H1 (cell line): ENCODE results near the gene GLT8D2. TPM values are rescaled to one million over a fixed set of nuclear protein-coding genes. Genes with fewer than 3 reads are reported as not detected.

ENCODE experiments used
- CTCF ChIA-PET: fragments of 300-600 bp; sonication (Branson Sonifier 250); formaldehyde crosslinking; loops from one replicate; lab custom pipeline; 2021; ENCODE audit not compliant: partially characterized antibody; lab: Charles Lee
- POLR2A ChIA-PET: fragments of 300-600 bp; sonication (Branson Sonifier 250); formaldehyde crosslinking; loops from one replicate; lab custom pipeline; 2021; ENCODE audit warnings: inconsistent platforms; ENCODE audit not compliant: partially characterized antibody; lab: Charles Lee
- DNase-seq, 2 experiments: peaks; one replicate each; pipeline versions ENCODE4 v3.0.0 to v3.0.0-alpha.2; 2010 to 2022; ENCODE audit warnings: low spot score in 2 of 2, low read depth in 1 of 2, mixed read lengths in 1 of 2
- FAIRE-seq: peaks from 2 replicates; lab custom pipeline; 2011; peaks lifted over from hg19 to GRCh38; lab: Jason Lieb, UNC
- H2AFZ ChIP-seq: 2 replicates; pipeline ENCODE4 v1.8.1; 2012; ENCODE audit warnings: low read length, inconsistent platforms
- H2AK5ac ChIP-seq: 2 replicates; pipeline ENCODE4 v1.6.1; 2013; ENCODE audit warnings: low read depth, low read length
- H2BK120ac ChIP-seq: replicated peaks from 2 replicates; pipeline ENCODE3; 2013; ENCODE audit warnings: low read depth, low read length, inconsistent platforms
- H2BK12ac ChIP-seq: 2 replicates; pipeline ENCODE4 v1.6.1; 2013; ENCODE audit warnings: low read depth, low read length
- H2BK15ac ChIP-seq: 2 replicates; pipeline ENCODE4 v1.6.1; 2013; ENCODE audit warnings: low read length
- H2BK20ac ChIP-seq: 2 replicates; pipeline ENCODE4 v1.6.1; 2013; ENCODE audit warnings: low read length
- H2BK5ac ChIP-seq: 2 replicates; pipeline ENCODE4 v1.6.1; 2013; ENCODE audit warnings: low read depth, low read length
- H3K14ac ChIP-seq: 2 replicates; pipeline ENCODE4 v1.6.1; 2013; ENCODE audit warnings: inconsistent platforms; ENCODE audit not compliant: insufficient read length
- H3K18ac ChIP-seq: 2 replicates; pipeline ENCODE4 v1.6.1; 2013; ENCODE audit warnings: low read length; ENCODE audit errors: extremely low read depth
- H3K23ac ChIP-seq: 2 replicates; pipeline ENCODE4 v1.6.1; 2013; ENCODE audit warnings: inconsistent platforms; ENCODE audit not compliant: insufficient read length
- H3K23me2 ChIP-seq: 2 replicates; pipeline ENCODE4 v1.6.1; 2013; ENCODE audit warnings: low read depth, low read length
- H3K27ac ChIP-seq: 2 replicates; pipeline ENCODE4 v1.6.1; 2011; ENCODE audit warnings: low read depth, low read length, inconsistent platforms
- H3K27me3 ChIP-seq, 4 experiments: replicated peaks in 1 of 4; 1 replicate in 1 of 4; 2 replicates in 3 of 4; pipeline versions ENCODE4 v1.6.1 to v1.8.1; 2011 to 2013; ENCODE audit warnings: low read length in 3 of 4, mild to moderate bottlenecking in 3 of 4, inconsistent platforms in 2 of 4, mixed read lengths in 2 of 4, moderate library complexity in 1 of 4; ENCODE audit not compliant: control insufficient read depth in 3 of 4, insufficient read depth in 3 of 4; ENCODE audit errors: extremely low read depth in 1 of 4
- H3K36me3 ChIP-seq, 4 experiments: 2 replicates each; pipeline versions ENCODE4 v1.6.1 to v1.8.1; 2011 to 2013; ENCODE audit warnings: mild to moderate bottlenecking in 4 of 4, low read length in 3 of 4, moderate library complexity in 2 of 4, control low read depth in 1 of 4, inconsistent platforms in 1 of 4; ENCODE audit not compliant: insufficient read depth in 4 of 4, control insufficient read depth in 2 of 4
- H3K4ac ChIP-seq: replicated peaks from 2 replicates; pipeline ENCODE3; 2013; ENCODE audit warnings: low read length, low read depth, mixed read lengths, inconsistent platforms; ENCODE audit not compliant: insufficient read length
- H3K4me1 ChIP-seq, 4 experiments: replicated peaks in 1 of 4; 1 replicate in 1 of 4; 2 replicates in 3 of 4; pipeline versions ENCODE4 v1.6.1 to v1.8.1; 2011 to 2013; ENCODE audit warnings: low read length in 3 of 4, inconsistent platforms in 2 of 4, mixed read lengths in 1 of 4; ENCODE audit not compliant: insufficient read depth in 4 of 4, control insufficient read depth in 3 of 4
- H3K4me2 ChIP-seq, 2 experiments: 2 replicates each; pipeline versions ENCODE4 v1.6.1 to v1.8.1; 2011 to 2013; ENCODE audit warnings: low read depth in 2 of 2, low read length in 2 of 2, control low read depth in 1 of 2, inconsistent platforms in 1 of 2, mild to moderate bottlenecking in 1 of 2; ENCODE audit not compliant: insufficient read depth in 1 of 2
- H3K4me3 ChIP-seq, 4 experiments: fragments of 200-600, 300-600 bp in 1 of 4; sonication (generic), shearing (Covaris generic), sonication (Bioruptor Twin) in 1 of 4; 2 replicates each; pipeline versions ENCODE4 v1.5.1 to v1.8.1; 2011 to 2016; ENCODE audit warnings: low read length in 4 of 4, low read depth in 3 of 4, control low read depth in 2 of 4, inconsistent platforms in 2 of 4, mild to moderate bottlenecking in 2 of 4, mixed read lengths in 1 of 4, moderate library complexity in 1 of 4; ENCODE audit not compliant: insufficient read depth in 2 of 4; ENCODE audit errors: extremely low read depth in 1 of 4
- H3K56ac ChIP-seq: replicated peaks from 2 replicates; pipeline ENCODE3; 2013; ENCODE audit warnings: low read depth, mild to moderate bottlenecking, mixed read lengths, low read length, inconsistent platforms; ENCODE audit not compliant: insufficient read length
- H3K79me1 ChIP-seq: 2 replicates; pipeline ENCODE4 v1.6.1; 2013; ENCODE audit warnings: low read depth, low read length, control low read depth
- H3K79me2 ChIP-seq, 2 experiments: 2 replicates each; pipeline versions ENCODE4 v1.6.1 to v1.8.1; 2012 to 2013; ENCODE audit warnings: low read length in 2 of 2, mild to moderate bottlenecking in 2 of 2, inconsistent platforms in 1 of 2; ENCODE audit not compliant: insufficient read depth in 2 of 2, control insufficient read depth in 1 of 2
- H3K9ac ChIP-seq, 4 experiments: replicated peaks in 1 of 4; 1 replicate in 1 of 4; 2 replicates in 3 of 4; pipeline versions ENCODE4 v1.6.1 to v1.8.1; 2011 to 2013; ENCODE audit warnings: low read depth in 3 of 4, low read length in 3 of 4, control low read depth in 2 of 4, mild to moderate bottlenecking in 2 of 4, moderate library complexity in 2 of 4, inconsistent platforms in 1 of 4; ENCODE audit errors: extremely low read depth in 1 of 4
- H3K9me3 ChIP-seq, 2 experiments: 2 replicates each; pipeline versions ENCODE4 v1.6.1 to v1.8.1; 2012 to 2013; ENCODE audit warnings: mild to moderate bottlenecking in 2 of 2, moderate library complexity in 2 of 2, control low read depth in 1 of 2, inconsistent platforms in 1 of 2, low read depth in 1 of 2, low read length in 1 of 2, mixed read lengths in 1 of 2; ENCODE audit not compliant: insufficient read depth in 2 of 2
- H4K20me1 ChIP-seq, 2 experiments: replicated peaks in 1 of 2; 2 replicates each; pipeline versions ENCODE3 to v1.8.1; 2011 to 2013; ENCODE audit warnings: inconsistent platforms in 2 of 2, low read length in 2 of 2, mild to moderate bottlenecking in 1 of 2; ENCODE audit not compliant: insufficient read depth in 2 of 2, control insufficient read depth in 1 of 2
- H4K5ac ChIP-seq: 2 replicates; pipeline ENCODE4 v1.6.1; 2013; ENCODE audit warnings: low read length, low read depth, mixed read lengths, inconsistent platforms; ENCODE audit not compliant: insufficient read length
- H4K8ac ChIP-seq: 2 replicates; pipeline ENCODE4 v1.8.0; 2013; ENCODE audit warnings: mild to moderate bottlenecking, moderate library complexity, low read length, inconsistent platforms; ENCODE audit not compliant: insufficient read depth; ENCODE audit errors: extremely low read depth
- H4K91ac ChIP-seq: replicated peaks from 2 replicates; pipeline ENCODE3; 2013; ENCODE audit warnings: low read length, mixed read lengths, inconsistent platforms; ENCODE audit not compliant: insufficient read length
- BACH1 ChIP-seq: IDR thresholded peaks from 2 replicates; pipeline ENCODE4 v1.6.1; 2012; ENCODE audit warnings: low read length, improper control_type of control experiment
- CBX8 ChIP-seq: fragments of 300-800, 300-1000 bp; sonication (generic); IDR thresholded peaks from 2 replicates; pipeline ENCODE4 v1.7.1; 2016; ENCODE audit warnings: low read depth, low read length, borderline replicate concordance
- EZH2 ChIP-seq: fragments of 200-600 bp; sonication (generic); IDR thresholded peaks from 2 replicates; pipeline ENCODE4 v1.7.1; 2012; ENCODE audit warnings: low read depth, mild to moderate bottlenecking, moderate library complexity, low read length, inconsistent platforms; ENCODE audit not compliant: severe bottlenecking
- HDAC6 ChIP-seq: IDR thresholded peaks from one replicate; pipeline ENCODE4 v1.7.1; 2012; ENCODE audit warnings: low read depth, mild to moderate bottlenecking, inconsistent platforms, low read length, moderate library complexity
- TAF1 ChIP-seq: IDR thresholded peaks from 2 replicates; pipeline ENCODE4 v1.6.1; 2011; ENCODE audit warnings: mild to moderate bottlenecking, low read depth, low read length
- TCF12 ChIP-seq: IDR thresholded peaks from 2 replicates; pipeline ENCODE4 v1.6.1; 2011; ENCODE audit warnings: low read depth, mild to moderate bottlenecking, low read length
- WGBS, 2 experiments: shearing (Covaris generic) in 1 of 2; methylation state at CpG; one replicate each; pipeline versions ENCODE4 v1.1.6 to v1.1.7; 2013 to 2015; ENCODE audit warnings: low lambda C conversion rate in 2 of 2, mixed read lengths in 2 of 2, inconsistent platforms in 1 of 2, low coverage in 1 of 2, missing lambda C conversion rate in 1 of 2; ENCODE audit not compliant: insufficient replicate concordance in 2 of 2, insufficient coverage in 1 of 2, insufficient read length in 1 of 2; ENCODE audit errors: extremely low coverage in 1 of 2, missing lambda C conversion rate in 1 of 2; 5-methylcytosine and 5-hydroxymethylcytosine counted together
- polyA plus RNA-seq, 7 experiments: library from polyadenylated mRNA; depleted of rRNA in 3 of 7; stranded (reverse) in 5 of 7; unstranded in 2 of 7; fragments of >200 nt in 5 of 7; fragments of 200-250 nt in 2 of 7; gene quantifications; 1 replicate in 5 of 7; 2 replicates in 1 of 7; 4 replicates in 1 of 7; pipeline versions ENCODE4 v1.2.1 to v1.2.3, GENCODE V29; 2011 to 2013; ENCODE audit warnings: missing spikeins in 2 of 7, mixed read lengths in 2 of 7
- total RNA-seq: library from RNA; stranded (reverse); fragmentation: NEBNext Ultra II Directional; extraction: Animal tissue kit (Norgen Biotek cat#: 25700); gene quantifications from 2 replicates; pipeline ENCODE4 v1.2.1, GENCODE V29; 2021
- TF ChIP-seq, protein P1 (sequence below), 3 experiments: IDR thresholded peaks; 1 replicate in 2 of 3; 2 replicates in 1 of 3; pipeline versions ENCODE4 v1.5.1 to v1.6.1; 2011; ENCODE audit warnings: low read length in 3 of 3, mild to moderate bottlenecking in 3 of 3, inconsistent platforms in 2 of 3, low read depth in 1 of 3, moderate library complexity in 1 of 3; ENCODE audit not compliant: insufficient read depth in 1 of 3; ENCODE audit errors: control extremely low read depth in 1 of 3

Gene GLT8D2
- total and polyA plus RNA-seq, 2 of the 8 experiments (the other 6 are each of a cell fraction or from before 2014, with no cell fraction given) = 6.8 to 9.8 TPM

- WGBS, 2 experiments = 83% methylated on average over 3 of the region's 3 CpGs; no CpG with 5 or more reads in 1 of the 2 experiments
- Histone ChIP-seq H3K27ac (no peak overlapping the region), H4K20me1 (no peaks in the 10 kb centered on the region), H3K4me2 (no peak overlapping the region), H2BK15ac (no peak overlapping the region), H3K4ac (no peak overlapping the region), H3K4me3 (no peak overlapping the region), H2BK20ac (no peak overlapping the region), H3K23me2 (no peaks in the 10 kb centered on the region), H3K23ac (no peak overlapping the region), H3K79me2 (no peaks in the 10 kb centered on the region), H3K18ac (no peak overlapping the region), H3K9ac (no peak overlapping the region), H4K91ac (no peak overlapping the region)
- CTCF ChIA-PET = no interaction called here
- POLR2A ChIA-PET = no interaction called here
- TF ChIP-seq, protein P1, sequence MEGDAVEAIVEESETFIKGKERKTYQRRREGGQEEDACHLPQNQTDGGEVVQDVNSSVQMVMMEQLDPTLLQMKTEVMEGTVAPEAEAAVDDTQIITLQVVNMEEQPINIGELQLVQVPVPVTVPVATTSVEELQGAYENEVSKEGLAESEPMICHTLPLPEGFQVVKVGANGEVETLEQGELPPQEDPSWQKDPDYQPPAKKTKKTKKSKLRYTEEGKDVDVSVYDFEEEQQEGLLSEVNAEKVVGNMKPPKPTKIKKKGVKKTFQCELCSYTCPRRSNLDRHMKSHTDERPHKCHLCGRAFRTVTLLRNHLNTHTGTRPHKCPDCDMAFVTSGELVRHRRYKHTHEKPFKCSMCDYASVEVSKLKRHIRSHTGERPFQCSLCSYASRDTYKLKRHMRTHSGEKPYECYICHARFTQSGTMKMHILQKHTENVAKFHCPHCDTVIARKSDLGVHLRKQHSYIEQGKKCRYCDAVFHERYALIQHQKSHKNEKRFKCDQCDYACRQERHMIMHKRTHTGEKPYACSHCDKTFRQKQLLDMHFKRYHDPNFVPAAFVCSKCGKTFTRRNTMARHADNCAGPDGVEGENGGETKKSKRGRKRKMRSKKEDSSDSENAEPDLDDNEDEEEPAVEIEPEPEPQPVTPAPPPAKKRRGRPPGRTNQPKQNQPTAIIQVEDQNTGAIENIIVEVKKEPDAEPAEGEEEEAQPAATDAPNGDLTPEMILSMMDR (IDR thresholded peaks at IDR 0.05; ENCODE audit: control extremely low read depth in 1 of 3, insufficient read depth in 1 of 3, low read depth in 1 of 3, low read length in 3 of 3) = no peak
- TF ChIP-seq TCF12 (no peak), CBX8 (no peak), HDAC6 (no peak), TAF1 (no peak), BACH1 (no peak), EZH2 (no peak)
- TF ChIP-seq, all 59 proteins: peak for 0
- Histone ChIP-seq H3K4me1 (no peaks in the 10 kb centered on the region), H2AK5ac (no peak overlapping the region), H2BK120ac (no peak overlapping the region), H2BK5ac (no peak overlapping the region), H4K8ac (no peak overlapping the region), H3K36me3 (no peaks in the 10 kb centered on the region), H3K56ac (no peak overlapping the region), H3K9me3 (no peaks in the 10 kb centered on the region), H3K79me1 (no peaks in the 10 kb centered on the region), H4K5ac (no peak overlapping the region), H3K27me3 (peaks cover 0 to 2% (median 0%) of the 10 kb centered on the region in 4 experiments; a peak in 1 of 7 replicates), H3K14ac (no peak overlapping the region), H2AFZ (no peak overlapping the region), H2BK12ac (no peak overlapping the region)
- FAIRE-seq (no peak), DNase-seq (no peak)
Observed at GRCh38 chr12:104094284-104094683, 44.3 kb upstream of the GLT8D2 start.
